UCSD-AML1 (cell line): ENCODE data around the gene COL25A1.
"Not testable (repeated sequence)": the region's sequence is repeated elsewhere in the genome, so short reads cannot be mapped to it uniquely, and the experiment has no call there.

Experiments
- DNase-seq: peaks from one replicate; lab custom pipeline; 2025; ENCODE audit not compliant: unreplicated experiment; lab: John Stamatoyannopoulos, UW

COL25A1 gene

DNA sequence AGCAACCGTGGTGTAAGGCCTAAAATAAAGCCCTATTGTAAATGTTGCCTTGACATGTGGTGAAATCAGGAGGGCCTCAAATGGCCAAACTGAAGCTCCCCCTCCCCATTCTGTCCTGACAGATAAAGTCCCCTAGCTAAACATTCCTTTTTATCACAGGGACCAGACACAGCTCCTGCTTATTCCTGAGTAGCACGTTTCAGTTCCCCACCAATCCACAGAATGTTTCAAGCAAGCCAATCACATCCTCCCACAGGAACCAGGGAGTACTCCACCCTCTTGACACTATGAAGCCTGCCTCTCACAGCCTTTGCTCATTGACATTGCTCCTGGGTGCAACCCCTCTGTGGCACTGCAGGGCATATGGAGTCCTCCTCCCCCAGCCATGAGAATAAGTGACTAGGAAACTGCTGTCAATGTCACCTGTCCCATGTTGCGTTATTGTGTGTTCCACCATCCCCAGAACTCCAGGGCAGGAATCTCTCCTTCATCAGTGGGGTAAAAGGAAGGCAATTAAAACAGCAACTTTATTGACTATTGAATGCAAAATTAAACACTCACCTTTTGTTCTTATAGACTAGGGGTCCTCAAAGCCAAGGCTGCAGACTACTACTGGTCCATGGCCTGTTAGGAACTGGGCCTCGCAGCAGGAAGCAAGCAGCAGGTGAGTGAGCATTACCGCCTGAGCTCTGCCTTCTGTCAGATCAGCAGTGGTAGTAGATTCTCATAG lies 128.1 kb downstream of the COL25A1 start:
- DNase-seq = no peak

DNA sequence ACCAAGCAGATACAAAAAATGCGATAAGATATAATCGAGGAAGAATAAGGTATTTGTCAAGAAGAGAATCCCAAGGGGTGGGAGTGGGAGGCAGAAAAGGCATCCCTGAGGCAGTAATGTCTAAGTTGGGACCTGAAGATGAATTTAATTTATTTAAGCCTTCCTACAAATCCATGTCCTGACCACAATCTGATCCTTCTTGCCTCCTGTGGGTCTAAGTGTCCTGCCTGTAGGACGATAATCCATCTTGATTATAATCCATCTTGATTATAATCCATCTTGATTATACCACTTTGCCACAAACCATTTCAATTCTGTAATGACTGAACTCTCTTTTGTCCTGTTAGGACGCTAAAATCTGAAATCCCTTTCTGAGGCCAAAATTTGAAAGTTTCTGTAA lies 130.2 kb downstream of the COL25A1 start:
- DNase-seq = no peak

- DNase-seq = no peak
Measured at GRCh38 chr4:109171070-109171469, 131.4 kb downstream of the COL25A1 start.

DNA sequence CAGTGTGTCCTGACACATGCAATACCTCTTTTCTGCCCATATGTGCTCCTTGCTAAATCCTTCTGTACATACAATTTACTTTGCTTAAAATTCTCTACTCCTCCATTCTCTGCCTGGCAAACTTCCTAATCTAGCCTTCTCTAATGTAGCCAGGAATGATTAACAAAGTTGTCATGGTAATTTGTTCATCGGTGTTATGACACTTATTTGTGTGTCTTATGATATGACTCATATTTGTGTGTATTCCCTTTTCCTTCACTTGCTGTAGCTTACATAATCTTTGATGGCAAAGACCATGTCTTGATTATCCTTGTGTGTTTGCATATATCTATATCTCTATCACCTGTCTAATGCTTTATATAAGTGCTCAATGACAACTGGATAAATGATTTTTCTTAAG lies 133.3 kb downstream of the COL25A1 start:
- DNase-seq = no peak

- no peak for DNase-seq
Measured at GRCh38 chr4:109166586-109166985, 135.9 kb downstream of the COL25A1 start.

- no peak for DNase-seq
Measured at GRCh38 chr4:109166126-109166525, 136.3 kb downstream of the COL25A1 start.

GRCh38 chr4:109164011-109164410 lies 138.4 kb downstream of the COL25A1 start:
- DNase-seq = no peak

- DNase-seq = no peak
Measured at GRCh38 chr4:109163493-109163892, 139.0 kb downstream of the COL25A1 start.

DNA sequence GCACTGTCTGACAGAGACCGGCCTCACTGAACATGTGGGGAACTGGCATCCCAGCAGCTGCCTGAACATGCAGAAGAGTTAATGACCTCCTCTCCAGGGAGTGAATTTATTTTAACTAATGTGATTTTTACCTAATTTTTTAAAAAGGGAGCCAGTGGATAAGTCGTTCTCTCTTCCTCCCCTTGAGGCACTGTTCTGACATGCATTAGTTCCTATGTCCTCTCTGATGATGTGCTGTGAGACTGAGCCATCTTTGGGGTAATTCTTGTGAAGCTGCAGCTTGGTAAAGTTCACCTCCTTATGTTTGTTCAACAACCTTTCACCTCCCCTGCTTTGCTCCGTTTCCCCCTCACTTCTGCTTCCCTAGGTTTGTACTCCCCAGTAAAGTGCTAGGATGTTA lies 139.7 kb downstream of the COL25A1 start:
- no peak for DNase-seq

- no peak for DNase-seq
Measured at GRCh38 chr4:109160494-109160893, 142.0 kb downstream of the COL25A1 start.

GRCh38 chr4:109157696-109158095 lies 144.8 kb downstream of the COL25A1 start:
- DNase-seq = no peak

GRCh38 chr4:109157205-109157604 lies 145.3 kb downstream of the COL25A1 start:
- no peak for DNase-seq

- DNase-seq = no peak
Measured at GRCh38 chr4:109156356-109156755, 146.1 kb downstream of the COL25A1 start.

DNA sequence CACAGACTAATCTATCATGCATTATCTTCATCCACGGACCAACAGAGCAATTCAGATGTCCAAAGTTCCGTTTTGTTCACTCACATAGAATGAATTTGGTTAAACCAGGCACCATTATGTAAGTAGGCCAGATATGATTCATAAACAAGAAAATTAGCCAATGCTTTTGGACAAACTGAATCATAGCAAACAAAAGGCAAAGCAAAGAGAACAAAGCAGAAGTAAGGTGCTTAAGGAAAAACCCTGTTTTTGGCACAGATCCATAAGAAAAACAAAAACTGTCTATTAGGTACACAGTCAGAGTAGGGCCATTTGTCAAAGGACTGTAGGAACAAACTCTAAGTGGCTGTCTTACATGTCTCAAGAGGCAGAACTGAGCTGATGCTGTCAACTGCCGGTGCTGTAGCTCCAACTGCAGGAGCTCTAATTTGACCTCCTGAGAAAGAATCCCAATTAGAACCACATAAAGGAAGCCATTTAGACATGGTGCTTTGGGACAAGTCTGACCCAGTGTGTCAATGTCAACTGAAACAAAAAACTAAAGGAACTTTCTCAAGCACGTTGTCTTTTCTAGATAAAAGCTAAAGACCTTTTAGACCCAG lies 146.7 kb downstream of the COL25A1 start:
- DNase-seq = no peak

DNA sequence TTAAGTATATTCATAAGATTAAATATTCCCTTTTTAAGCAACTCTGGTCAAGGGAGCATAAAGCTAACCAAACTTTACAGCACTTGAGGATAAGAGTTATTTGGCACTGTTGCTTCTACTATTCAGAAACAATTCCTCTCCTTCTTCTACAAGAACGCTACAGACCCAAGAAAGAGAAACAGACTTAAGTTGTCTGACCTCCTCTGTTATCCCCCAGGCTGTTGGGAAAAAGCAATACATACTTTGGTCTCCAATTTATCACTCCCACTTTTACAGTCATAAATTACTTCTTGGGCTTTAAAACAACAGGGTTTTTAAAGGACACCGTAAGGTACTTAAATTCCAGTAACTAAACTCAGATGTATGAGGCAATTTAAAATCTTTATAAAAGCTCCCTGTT lies 147.4 kb downstream of the COL25A1 start:
- DNase-seq = no peak

- DNase-seq = no peak
Measured at GRCh38 chr4:109154424-109154823, 148.0 kb downstream of the COL25A1 start.

DNA sequence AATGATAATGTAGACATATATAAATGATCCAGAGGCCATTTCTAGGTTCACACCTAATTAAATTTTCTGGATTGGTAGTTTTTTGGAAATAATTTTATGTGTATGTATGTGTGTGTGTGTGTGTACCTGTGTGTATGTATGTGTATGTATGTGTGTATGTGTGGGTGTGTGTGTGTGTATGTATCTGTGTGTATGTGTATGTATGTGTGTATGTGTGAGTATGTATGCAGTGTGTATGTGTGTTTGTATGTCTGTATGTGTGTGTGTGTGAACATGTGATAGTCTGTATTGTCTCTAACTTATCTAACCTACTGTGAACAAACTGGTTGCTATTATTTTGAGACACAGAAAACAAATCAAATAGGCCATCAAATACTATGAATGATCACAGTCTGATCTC lies 152.6 kb downstream of the COL25A1 start:
- DNase-seq = no peak

DNA sequence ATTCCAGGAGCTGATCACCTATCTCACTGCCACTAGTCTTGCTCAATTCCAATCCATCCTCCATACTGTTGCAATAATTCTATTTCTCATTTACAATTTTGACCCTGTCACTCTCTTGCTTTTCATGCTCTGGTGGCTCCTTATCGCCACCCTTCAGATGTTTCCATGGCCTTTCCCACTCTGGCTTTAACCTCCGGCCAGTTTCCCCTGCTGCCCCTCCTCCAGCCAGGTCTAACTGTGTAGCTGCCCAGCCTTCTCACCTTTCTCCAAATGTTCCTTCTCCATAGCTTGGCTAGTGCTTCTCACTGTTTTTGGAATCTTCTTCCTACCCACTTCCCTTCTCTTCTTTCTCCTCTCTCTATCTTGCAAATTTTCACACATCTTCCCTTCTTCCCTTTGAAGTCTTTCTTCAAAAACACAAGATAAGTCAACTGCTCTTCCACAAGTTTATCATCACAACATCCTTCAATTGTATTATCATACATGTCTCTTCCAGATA lies 153.8 kb downstream of the COL25A1 start:
- DNase-seq = no peak

DNA sequence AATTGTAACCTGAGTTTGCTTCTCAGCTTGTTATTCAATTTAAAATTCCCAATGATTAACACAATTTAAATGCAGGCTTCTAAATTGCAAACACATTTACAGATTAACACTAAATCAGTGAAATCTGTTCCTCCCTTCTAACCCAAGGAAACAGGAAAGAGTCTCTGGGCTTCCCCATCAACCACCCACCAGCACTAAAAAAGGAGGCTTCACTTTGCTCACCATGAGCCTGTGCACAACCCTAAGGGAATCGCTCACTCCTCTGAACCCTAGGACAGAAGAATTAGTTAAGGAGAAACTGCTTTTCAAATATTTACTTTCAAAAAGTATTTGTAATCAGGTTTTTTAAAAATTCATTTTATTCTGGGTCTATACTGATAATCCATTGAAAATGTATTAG lies 155.3 kb downstream of the COL25A1 start:
- DNase-seq = no peak

GRCh38 chr4:109146499-109146898 lies 156.0 kb downstream of the COL25A1 start:
- no peak for DNase-seq

DNA sequence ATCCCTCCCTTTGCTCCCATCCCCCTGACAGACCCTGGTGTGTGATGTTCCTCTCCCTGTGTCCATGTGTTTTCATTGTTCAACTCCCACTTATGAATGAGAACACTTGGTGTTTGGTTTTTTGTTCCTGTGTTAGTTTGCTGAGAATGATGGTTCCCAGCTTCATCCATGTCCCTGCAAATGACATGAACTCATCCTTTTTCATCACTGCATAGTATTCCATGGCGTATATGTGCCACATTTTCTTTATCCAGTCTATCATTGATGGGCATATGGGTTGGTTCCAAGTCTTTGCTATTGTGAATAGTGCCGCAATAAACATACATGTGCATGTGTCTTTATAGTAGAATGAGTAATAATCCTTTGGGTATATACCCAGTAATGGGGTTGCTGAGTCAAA lies 164.3 kb downstream of the COL25A1 start:
- not testable (repeated sequence) for DNase-seq

GRCh38 chr4:109134921-109135320 lies 167.5 kb downstream of the COL25A1 start:
- DNase-seq = no peak

DNA sequence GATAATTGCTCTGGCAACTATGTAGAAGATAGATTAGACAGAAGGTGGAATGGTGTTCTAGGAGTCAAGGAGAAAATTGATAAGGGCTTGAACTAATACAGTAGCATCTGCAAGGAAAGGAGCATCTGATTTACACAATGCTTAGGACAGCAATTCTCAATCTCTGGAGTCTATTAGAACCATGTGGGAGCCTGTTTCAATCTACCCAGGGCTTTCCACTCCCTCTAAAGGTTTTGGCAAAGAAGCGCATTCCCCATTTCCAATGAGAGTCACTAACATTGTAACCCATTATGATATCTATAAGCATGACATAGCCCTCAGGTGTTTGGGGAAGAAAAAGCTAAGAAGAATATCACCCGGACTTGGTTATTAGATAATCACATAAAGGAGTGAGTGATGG lies 168.2 kb downstream of the COL25A1 start:
- DNase-seq = no peak
